ENCODE data around the gene NEURL1. TPM values are rescaled to one million over a fixed set of nuclear protein-coding genes. Genes with fewer than 3 reads are reported as not detected.

The NEURL1 gene
- total RNA-seq, 1 experiment from 2014 or later, result 1.7 TPM

- Histone ChIP-seq H3K79me2 (ENCODE audit: low read length) (no peaks in the 10 kb centered on the region), H3K9me2 (replicated peaks; ENCODE audit: low read length) (no peaks in the 10 kb centered on the region), H3K27ac (ENCODE audit: low read length) (no peak overlapping the region), H3K4me2 (ENCODE audit: low read length) (no peak overlapping the region), H3F3A (ENCODE audit: low read length, unreplicated experiment) (no peaks in the 10 kb centered on the region), H3K4me3 (ENCODE audit: low read length) (no peak overlapping the region), H3K9me3 (ENCODE audit: low read length) (no peaks in the 10 kb centered on the region), H3K9ac (ENCODE audit: low read length) (no peak overlapping the region), H3K27me3 (ENCODE audit: low read length) (no peaks in the 10 kb centered on the region), H2AFZ (ENCODE audit: low read length) (no peak overlapping the region), H3K36me3 (ENCODE audit: low read depth, low read length) (no peaks in the 10 kb centered on the region), H3K4me1 (ENCODE audit: insufficient read depth, low read length) (no peaks in the 10 kb centered on the region; the same call in 1 of the 2 replicates), H4K20me1 (ENCODE audit: low read length) (no peaks in the 10 kb centered on the region)
- CTCF ChIA-PET, result no interaction called here
- ATAC-seq (no peak), DNase-seq (no peak)
- BruUV-seq (replicated peaks), result no TSS peak
- intact Hi-C loops (cut with micrococcal nuclease), result no loop called here
- TF ChIP-seq EZH2phosphoT487 (IDR thresholded peaks at IDR 0.05; ENCODE audit: borderline replicate concordance, low read length) (no peak), EZH2 (IDR thresholded peaks at IDR 0.05; ENCODE audit: low read length, unreplicated experiment) (no peak)
- TF ChIP-seq, protein P1, sequence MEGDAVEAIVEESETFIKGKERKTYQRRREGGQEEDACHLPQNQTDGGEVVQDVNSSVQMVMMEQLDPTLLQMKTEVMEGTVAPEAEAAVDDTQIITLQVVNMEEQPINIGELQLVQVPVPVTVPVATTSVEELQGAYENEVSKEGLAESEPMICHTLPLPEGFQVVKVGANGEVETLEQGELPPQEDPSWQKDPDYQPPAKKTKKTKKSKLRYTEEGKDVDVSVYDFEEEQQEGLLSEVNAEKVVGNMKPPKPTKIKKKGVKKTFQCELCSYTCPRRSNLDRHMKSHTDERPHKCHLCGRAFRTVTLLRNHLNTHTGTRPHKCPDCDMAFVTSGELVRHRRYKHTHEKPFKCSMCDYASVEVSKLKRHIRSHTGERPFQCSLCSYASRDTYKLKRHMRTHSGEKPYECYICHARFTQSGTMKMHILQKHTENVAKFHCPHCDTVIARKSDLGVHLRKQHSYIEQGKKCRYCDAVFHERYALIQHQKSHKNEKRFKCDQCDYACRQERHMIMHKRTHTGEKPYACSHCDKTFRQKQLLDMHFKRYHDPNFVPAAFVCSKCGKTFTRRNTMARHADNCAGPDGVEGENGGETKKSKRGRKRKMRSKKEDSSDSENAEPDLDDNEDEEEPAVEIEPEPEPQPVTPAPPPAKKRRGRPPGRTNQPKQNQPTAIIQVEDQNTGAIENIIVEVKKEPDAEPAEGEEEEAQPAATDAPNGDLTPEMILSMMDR (conservative IDR thresholded peaks at IDR 0.05; ENCODE audit: low read depth, low read length), result no peak
- POLR2A ChIA-PET (ENCODE audit: unreplicated experiment), result no interaction called here
Measured at GRCh38 chr10:103549349-103549685, 55.8 kb downstream of the NEURL1 start.

DNA sequence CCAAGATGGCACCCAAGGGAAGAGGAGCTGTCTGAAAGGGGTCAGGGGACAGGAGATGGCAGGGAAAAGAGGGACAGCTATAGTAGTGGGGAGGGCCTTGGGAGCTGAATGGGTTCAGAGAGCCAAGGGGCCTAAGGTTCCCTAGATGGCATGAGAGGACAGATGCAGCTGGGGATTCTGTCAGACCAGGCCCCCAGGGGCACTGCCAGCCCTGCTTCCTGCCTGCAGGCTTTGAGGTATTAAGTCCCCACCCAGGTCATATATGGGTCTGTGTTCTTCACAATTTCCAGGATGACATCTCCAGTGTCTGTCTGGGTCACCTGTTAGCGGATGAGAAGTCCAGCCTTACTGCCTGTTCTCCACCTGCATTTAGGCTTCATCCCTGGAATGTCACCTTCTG lies 56.7 kb downstream of the NEURL1 start:
- ATAC-seq (no peak), DNase-seq (no peak)
- TF ChIP-seq, protein P1 (conservative IDR thresholded peaks at IDR 0.05; ENCODE audit: low read depth, low read length), result no peak
- TF ChIP-seq EZH2phosphoT487 (IDR thresholded peaks at IDR 0.05; ENCODE audit: borderline replicate concordance, low read length) (no peak), EZH2 (IDR thresholded peaks at IDR 0.05; ENCODE audit: low read length, unreplicated experiment) (no peak)
- Histone ChIP-seq H3K79me2 (ENCODE audit: low read length) (no peaks in the 10 kb centered on the region), H3K9me3 (ENCODE audit: low read length) (no peaks in the 10 kb centered on the region), H3K27ac (ENCODE audit: low read length) (no peak overlapping the region), H3K4me3 (ENCODE audit: low read length) (no peak overlapping the region), H3K4me1 (ENCODE audit: insufficient read depth, low read length) (no peaks in the 10 kb centered on the region; the same call in 1 of the 2 replicates), H3K4me2 (ENCODE audit: low read length) (no peak overlapping the region), H2AFZ (ENCODE audit: low read length) (no peak overlapping the region), H3K9me2 (replicated peaks; ENCODE audit: low read length) (no peaks in the 10 kb centered on the region), H3F3A (ENCODE audit: low read length, unreplicated experiment) (no peaks in the 10 kb centered on the region), H4K20me1 (ENCODE audit: low read length) (no peaks in the 10 kb centered on the region), H3K27me3 (ENCODE audit: low read length) (no peaks in the 10 kb centered on the region), H3K9ac (ENCODE audit: low read length) (no peak overlapping the region), H3K36me3 (ENCODE audit: low read depth, low read length) (no peaks in the 10 kb centered on the region)
- intact Hi-C loops (cut with micrococcal nuclease), result no loop called here
- POLR2A ChIA-PET (ENCODE audit: unreplicated experiment), result no interaction called here
- CTCF ChIA-PET, result no interaction called here
- no TSS peak for BruUV-seq (replicated peaks)

- TF ChIP-seq EZH2 (IDR thresholded peaks at IDR 0.05; ENCODE audit: low read length, unreplicated experiment) (no peak), EZH2phosphoT487 (IDR thresholded peaks at IDR 0.05; ENCODE audit: borderline replicate concordance, low read length) (no peak)
- TF ChIP-seq, protein P1 (conservative IDR thresholded peaks at IDR 0.05; ENCODE audit: low read depth, low read length), result no peak
- POLR2A ChIA-PET (ENCODE audit: unreplicated experiment), result no interaction called here
- CTCF ChIA-PET, result no interaction called here
- Histone ChIP-seq H3K4me1 (ENCODE audit: insufficient read depth, low read length) (no peaks in the 10 kb centered on the region; the same call in 1 of the 2 replicates), H3K4me3 (ENCODE audit: low read length) (no peak overlapping the region), H2AFZ (ENCODE audit: low read length) (no peak overlapping the region), H3K4me2 (ENCODE audit: low read length) (no peak overlapping the region), H3K9me2 (replicated peaks; ENCODE audit: low read length) (no peaks in the 10 kb centered on the region), H3K9me3 (ENCODE audit: low read length) (no peaks in the 10 kb centered on the region), H4K20me1 (ENCODE audit: low read length) (no peaks in the 10 kb centered on the region), H3K36me3 (ENCODE audit: low read depth, low read length) (no peaks in the 10 kb centered on the region), H3K9ac (ENCODE audit: low read length) (no peak overlapping the region), H3F3A (ENCODE audit: low read length, unreplicated experiment) (no peaks in the 10 kb centered on the region), H3K79me2 (ENCODE audit: low read length) (no peaks in the 10 kb centered on the region), H3K27ac (ENCODE audit: low read length) (no peak overlapping the region), H3K27me3 (ENCODE audit: low read length) (no peaks in the 10 kb centered on the region)
- BruUV-seq (replicated peaks), result no TSS peak
- DNase-seq (no peak), ATAC-seq (no peak)
- intact Hi-C loops (cut with micrococcal nuclease), result no loop called here
Measured at GRCh38 chr10:103551619-103552602, 58.4 kb downstream of the NEURL1 start.

All from PC-3 (cell line).